Ishikawa (cell line): ENCODE data around the gene PRKCZ.

ENCODE experiments used
- CEBPB ChIP-seq: IDR thresholded peaks from 2 replicates; pipeline ENCODE4 v1.6.1; 2012
- CREB1 ChIP-seq: IDR thresholded peaks from 2 replicates; pipeline ENCODE4 v1.6.1; 2012; ENCODE audit warnings: low read depth
- EGR1 ChIP-seq: IDR thresholded peaks from 2 replicates; pipeline ENCODE4 v1.6.1; 2012
- EP300 ChIP-seq: IDR thresholded peaks from 2 replicates; pipeline ENCODE4 v1.6.1; 2012; ENCODE audit warnings: borderline replicate concordance
- FOXM1 ChIP-seq: IDR thresholded peaks from 2 replicates; pipeline ENCODE4 v1.6.1; 2012; ENCODE audit warnings: low read depth, borderline replicate concordance
- NFIC ChIP-seq: IDR thresholded peaks from 2 replicates; pipeline ENCODE4 v1.6.1; 2012
- RAD21 ChIP-seq: IDR thresholded peaks from 2 replicates; pipeline ENCODE4 v1.6.1; 2012; ENCODE audit warnings: low read depth
- TAF1 ChIP-seq: IDR thresholded peaks from 2 replicates; pipeline ENCODE4 v1.6.1; 2012; ENCODE audit warnings: low read depth, mild to moderate bottlenecking
- TCF12 ChIP-seq: IDR thresholded peaks from 2 replicates; pipeline ENCODE4 v1.6.1; 2012; ENCODE audit warnings: low read depth
- TEAD4 ChIP-seq: IDR thresholded peaks from 2 replicates; pipeline ENCODE4 v1.6.1; 2012
- YY1 ChIP-seq: IDR thresholded peaks from 2 replicates; pipeline ENCODE4 v1.6.1; 2012; ENCODE audit warnings: low read depth
- ZBTB7A ChIP-seq: IDR thresholded peaks from 2 replicates; pipeline ENCODE4 v1.6.1; 2012; ENCODE audit warnings: low read depth
- TF ChIP-seq, protein P1 (sequence below): IDR thresholded peaks from 2 replicates; pipeline ENCODE4 v1.6.1; 2012
- TF ChIP-seq, protein P2 (sequence below): IDR thresholded peaks from 2 replicates; pipeline ENCODE4 v1.6.1; 2012; ENCODE audit warnings: low read depth, mild to moderate bottlenecking
- TF ChIP-seq, protein P3 (sequence below): IDR thresholded peaks from 2 replicates; pipeline ENCODE4 v1.6.1; 2012

The PRKCZ gene

DNA sequence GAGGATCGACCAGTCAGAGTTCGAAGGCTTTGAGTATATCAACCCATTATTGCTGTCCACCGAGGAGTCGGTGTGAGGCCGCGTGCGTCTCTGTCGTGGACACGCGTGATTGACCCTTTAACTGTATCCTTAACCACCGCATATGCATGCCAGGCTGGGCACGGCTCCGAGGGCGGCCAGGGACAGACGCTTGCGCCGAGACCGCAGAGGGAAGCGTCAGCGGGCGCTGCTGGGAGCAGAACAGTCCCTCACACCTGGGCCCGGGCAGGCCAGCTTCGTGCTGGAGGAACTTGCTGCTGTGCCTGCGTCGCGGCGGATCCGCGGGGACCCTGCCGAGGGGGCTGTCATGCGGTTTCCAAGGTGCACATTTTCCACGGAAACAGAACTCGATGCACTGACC, 134.7 kb downstream of the PRKCZ start:
- TF ChIP-seq CEBPB, result no peak
- no peak for TF ChIP-seq TCF12
- no peak for TF ChIP-seq EGR1
- TF ChIP-seq CREB1, result no peak
- TF ChIP-seq RAD21, result no peak
- TF ChIP-seq YY1, result no peak
- TF ChIP-seq FOXM1, result no peak

DNA sequence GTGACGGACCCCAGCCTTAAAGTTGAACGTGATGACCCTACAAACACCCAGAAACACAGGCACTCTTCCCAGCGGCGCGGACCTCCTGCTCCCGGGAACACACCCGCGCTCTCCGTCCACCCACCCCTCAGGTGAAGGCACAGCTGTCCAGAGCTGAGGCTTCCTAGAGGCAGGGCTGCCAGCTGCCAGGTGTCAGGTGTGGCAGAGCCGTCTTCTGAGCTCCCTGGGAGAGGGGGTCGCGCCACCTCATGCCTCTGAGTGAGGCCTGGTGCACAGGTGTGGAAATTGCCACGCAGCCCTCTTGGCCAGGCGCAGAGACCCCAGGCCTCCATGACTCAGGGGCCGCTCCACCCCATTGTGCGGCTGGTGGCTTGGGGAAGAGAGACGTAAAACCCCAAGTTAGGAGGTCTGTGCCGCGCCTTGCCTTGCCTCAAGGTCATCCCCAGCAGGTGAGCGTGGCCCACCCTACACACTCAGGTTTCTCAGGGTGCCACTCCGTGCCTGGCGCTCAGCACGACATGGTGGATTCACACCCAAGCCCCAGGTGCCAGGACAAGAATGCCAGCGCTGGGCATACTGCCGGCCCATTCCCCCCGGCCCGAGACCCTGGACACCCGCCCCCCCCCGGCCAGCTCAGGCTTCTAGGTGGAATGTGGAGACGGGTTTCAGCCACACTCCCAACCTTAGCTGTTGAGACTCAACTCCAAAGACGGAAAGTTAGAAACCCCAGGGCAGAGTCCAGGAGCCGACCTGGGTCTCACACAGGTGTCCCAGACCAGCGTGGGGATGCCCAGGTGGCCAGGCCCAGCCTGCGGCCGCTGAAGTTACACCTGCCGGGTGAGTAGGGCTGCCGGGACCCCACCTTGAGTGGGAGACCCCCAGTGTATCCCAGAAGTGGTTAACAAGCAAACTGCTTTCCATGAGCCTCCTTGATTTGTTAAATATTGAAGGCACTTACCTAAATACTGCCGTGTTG, 136.0 kb downstream of the PRKCZ start:
- TF ChIP-seq NFIC, result no peak
- no peak for TF ChIP-seq ZBTB7A
- TF ChIP-seq, protein P1, sequence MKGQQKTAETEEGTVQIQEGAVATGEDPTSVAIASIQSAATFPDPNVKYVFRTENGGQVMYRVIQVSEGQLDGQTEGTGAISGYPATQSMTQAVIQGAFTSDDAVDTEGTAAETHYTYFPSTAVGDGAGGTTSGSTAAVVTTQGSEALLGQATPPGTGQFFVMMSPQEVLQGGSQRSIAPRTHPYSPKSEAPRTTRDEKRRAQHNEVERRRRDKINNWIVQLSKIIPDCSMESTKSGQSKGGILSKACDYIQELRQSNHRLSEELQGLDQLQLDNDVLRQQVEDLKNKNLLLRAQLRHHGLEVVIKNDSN, result no peak
- no peak for TF ChIP-seq TCF12
- no peak for TF ChIP-seq YY1
- no peak for TF ChIP-seq CEBPB
- TF ChIP-seq RAD21, result no peak
- no peak for TF ChIP-seq FOXM1
- no peak for TF ChIP-seq EGR1
- TF ChIP-seq, protein P2, sequence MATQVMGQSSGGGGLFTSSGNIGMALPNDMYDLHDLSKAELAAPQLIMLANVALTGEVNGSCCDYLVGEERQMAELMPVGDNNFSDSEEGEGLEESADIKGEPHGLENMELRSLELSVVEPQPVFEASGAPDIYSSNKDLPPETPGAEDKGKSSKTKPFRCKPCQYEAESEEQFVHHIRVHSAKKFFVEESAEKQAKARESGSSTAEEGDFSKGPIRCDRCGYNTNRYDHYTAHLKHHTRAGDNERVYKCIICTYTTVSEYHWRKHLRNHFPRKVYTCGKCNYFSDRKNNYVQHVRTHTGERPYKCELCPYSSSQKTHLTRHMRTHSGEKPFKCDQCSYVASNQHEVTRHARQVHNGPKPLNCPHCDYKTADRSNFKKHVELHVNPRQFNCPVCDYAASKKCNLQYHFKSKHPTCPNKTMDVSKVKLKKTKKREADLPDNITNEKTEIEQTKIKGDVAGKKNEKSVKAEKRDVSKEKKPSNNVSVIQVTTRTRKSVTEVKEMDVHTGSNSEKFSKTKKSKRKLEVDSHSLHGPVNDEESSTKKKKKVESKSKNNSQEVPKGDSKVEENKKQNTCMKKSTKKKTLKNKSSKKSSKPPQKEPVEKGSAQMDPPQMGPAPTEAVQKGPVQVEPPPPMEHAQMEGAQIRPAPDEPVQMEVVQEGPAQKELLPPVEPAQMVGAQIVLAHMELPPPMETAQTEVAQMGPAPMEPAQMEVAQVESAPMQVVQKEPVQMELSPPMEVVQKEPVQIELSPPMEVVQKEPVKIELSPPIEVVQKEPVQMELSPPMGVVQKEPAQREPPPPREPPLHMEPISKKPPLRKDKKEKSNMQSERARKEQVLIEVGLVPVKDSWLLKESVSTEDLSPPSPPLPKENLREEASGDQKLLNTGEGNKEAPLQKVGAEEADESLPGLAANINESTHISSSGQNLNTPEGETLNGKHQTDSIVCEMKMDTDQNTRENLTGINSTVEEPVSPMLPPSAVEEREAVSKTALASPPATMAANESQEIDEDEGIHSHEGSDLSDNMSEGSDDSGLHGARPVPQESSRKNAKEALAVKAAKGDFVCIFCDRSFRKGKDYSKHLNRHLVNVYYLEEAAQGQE, result no peak
- no peak for TF ChIP-seq EP300
- no peak for TF ChIP-seq TAF1
- no peak for TF ChIP-seq TEAD4
- TF ChIP-seq, protein P3, sequence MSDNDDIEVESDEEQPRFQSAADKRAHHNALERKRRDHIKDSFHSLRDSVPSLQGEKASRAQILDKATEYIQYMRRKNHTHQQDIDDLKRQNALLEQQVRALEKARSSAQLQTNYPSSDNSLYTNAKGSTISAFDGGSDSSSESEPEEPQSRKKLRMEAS, result no peak
- TF ChIP-seq CREB1, result no peak

DNA sequence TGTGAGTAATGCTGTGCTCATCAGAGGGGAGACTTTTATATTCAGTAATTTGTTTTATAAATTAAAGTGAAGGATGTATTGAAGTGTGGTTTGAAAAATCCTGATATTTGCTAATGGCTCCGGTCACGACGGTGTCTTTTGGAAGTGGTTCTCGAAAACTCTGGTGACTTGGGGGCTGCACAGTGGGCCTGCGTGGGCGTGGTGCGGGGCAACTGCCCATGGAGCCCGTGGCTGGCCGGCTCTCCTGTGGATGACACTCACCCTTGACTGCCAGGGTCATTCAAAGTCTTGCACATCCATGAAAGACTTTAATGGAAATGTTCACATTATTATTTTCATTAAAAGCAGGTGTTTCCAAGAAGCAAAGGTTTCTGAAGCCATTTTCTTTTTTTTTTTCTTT, 136.7 kb downstream of the PRKCZ start:
- TF ChIP-seq, protein P3, result no peak
- TF ChIP-seq, protein P2, result no peak
- no peak for TF ChIP-seq TAF1
- no peak for TF ChIP-seq YY1
- TF ChIP-seq EP300, result no peak
- TF ChIP-seq ZBTB7A, result no peak
- TF ChIP-seq FOXM1, result no peak
- no peak for TF ChIP-seq TEAD4

DNA sequence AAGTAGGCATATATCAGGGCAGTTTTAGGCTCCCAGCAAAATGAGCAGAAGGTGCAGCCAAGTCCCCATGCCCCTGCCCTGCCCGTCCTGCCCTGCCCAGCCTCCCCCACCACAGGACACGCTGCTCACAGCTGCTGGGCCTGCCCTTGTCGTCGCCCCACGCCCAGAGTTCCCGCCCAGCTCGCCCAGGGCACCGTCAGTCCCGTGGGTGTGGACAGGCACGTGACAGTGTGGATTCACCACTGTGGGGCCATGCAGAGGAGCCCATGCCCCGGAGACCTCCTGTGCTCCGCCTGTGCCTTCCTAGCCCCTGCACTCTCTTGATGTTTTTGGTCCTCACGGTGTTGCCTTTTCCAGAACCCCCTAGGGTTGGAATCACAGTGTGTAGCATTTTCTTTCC, 137.4 kb downstream of the PRKCZ start:
- TF ChIP-seq ZBTB7A (no peak), CREB1 (no peak), TAF1 (no peak), TEAD4 (no peak), CEBPB (no peak), NFIC (no peak), FOXM1 (no peak), EP300 (no peak), EGR1 (no peak), TCF12 (no peak), YY1 (no peak), RAD21 (no peak)
- TF ChIP-seq, protein P2, result no peak
- TF ChIP-seq, protein P3, result no peak
- TF ChIP-seq, protein P1, result no peak
